H9 (cell line): Measurements from ENCODE around the gene ATP6V0B. TPM values are rescaled to one million over a fixed set of nuclear protein-coding genes. Genes with fewer than 3 reads are reported as not detected.
A peak's percentile ranks its signal among the peaks of the same experiment; 100 is the strongest.

ENCODE experiments used
- DNase-seq: peaks from one replicate; pipeline ENCODE4 v3.0.0-alpha.2; 2017
- H2AFZ ChIP-seq: one replicate; pipeline ENCODE4 v1.6.1; 2013; ENCODE audit warnings: mild to moderate bottlenecking, low read length, control low read depth, moderate library complexity
- H2AK5ac ChIP-seq: 2 replicates; pipeline ENCODE4 v1.6.1; 2013; ENCODE audit warnings: low read length, control low read depth, mixed read lengths; ENCODE audit not compliant: insufficient read length
- H2BK120ac ChIP-seq: one replicate; pipeline ENCODE4 v1.6.1; 2013; ENCODE audit warnings: low read depth, mild to moderate bottlenecking, low read length, control low read depth, inconsistent platforms; ENCODE audit not compliant: poor library complexity, severe bottlenecking
- H2BK12ac ChIP-seq: 2 replicates; pipeline ENCODE4 v1.6.1; 2013; ENCODE audit warnings: low read length, control low read depth, mixed read lengths, low read depth; ENCODE audit not compliant: insufficient read length
- H2BK15ac ChIP-seq: 2 replicates; pipeline ENCODE4 v1.6.1; 2013; ENCODE audit warnings: low read depth, low read length, control low read depth
- H2BK20ac ChIP-seq: one replicate; pipeline ENCODE4 v1.6.1; 2013; ENCODE audit warnings: low read depth, mild to moderate bottlenecking, low read length, control low read depth, inconsistent platforms; ENCODE audit not compliant: poor library complexity, severe bottlenecking
- H2BK5ac ChIP-seq: 2 replicates; pipeline ENCODE4 v1.6.1; 2013; ENCODE audit warnings: low read length, control low read depth, mixed read lengths; ENCODE audit not compliant: insufficient read length
- H3K14ac ChIP-seq: 2 replicates; pipeline ENCODE4 v1.6.1; 2013; ENCODE audit warnings: low read length, control low read depth; ENCODE audit not compliant: insufficient read depth
- H3K18ac ChIP-seq: 2 replicates; pipeline ENCODE4 v1.6.1; 2013; ENCODE audit warnings: low read depth, mild to moderate bottlenecking, mixed read lengths, low read length, control low read depth; ENCODE audit not compliant: insufficient read length
- H3K23ac ChIP-seq: 2 replicates; pipeline ENCODE4 v1.6.1; 2013; ENCODE audit warnings: low read length, control low read depth, mixed read lengths, low read depth; ENCODE audit not compliant: insufficient read length
- H3K23me2 ChIP-seq: 2 replicates; pipeline ENCODE4 v1.6.1; 2013; ENCODE audit warnings: low read depth, mild to moderate bottlenecking, mixed read lengths, low read length, control low read depth; ENCODE audit not compliant: insufficient read length, poor library complexity, severe bottlenecking
- H3K27ac ChIP-seq: 2 replicates; pipeline ENCODE4 v1.5.1; 2013; ENCODE audit warnings: low read length, control low read depth, mixed read lengths, low read depth; ENCODE audit not compliant: insufficient read length
- H3K27me3 ChIP-seq: 2 replicates; pipeline ENCODE4 v1.6.1; 2013; ENCODE audit warnings: low read length, control low read depth, inconsistent platforms; ENCODE audit not compliant: insufficient read depth
- H3K4ac ChIP-seq: 2 replicates; pipeline ENCODE4 v1.6.1; 2013; ENCODE audit warnings: low read depth, mild to moderate bottlenecking, control low read depth, inconsistent platforms, low read length, moderate library complexity
- H3K4me1 ChIP-seq: 2 replicates; pipeline ENCODE4 v1.6.1; 2013; ENCODE audit warnings: low read length, control low read depth, inconsistent platforms; ENCODE audit not compliant: insufficient read depth
- H3K4me2 ChIP-seq: 2 replicates; pipeline ENCODE4 v1.6.1; 2013; ENCODE audit warnings: low read length, control low read depth, mixed read lengths; ENCODE audit not compliant: insufficient read length, insufficient read depth
- H3K56ac ChIP-seq: 2 replicates; pipeline ENCODE4 v1.6.1; 2013; ENCODE audit warnings: low read depth, mild to moderate bottlenecking, mixed read lengths, low read length, control low read depth; ENCODE audit not compliant: insufficient read length
- H3K79me1 ChIP-seq: 2 replicates; pipeline ENCODE4 v1.6.1; 2013; ENCODE audit warnings: low read depth, mild to moderate bottlenecking, moderate library complexity, low read length, control low read depth, inconsistent platforms; ENCODE audit not compliant: insufficient read depth, poor library complexity, severe bottlenecking
- H3K79me2 ChIP-seq: 2 replicates; pipeline ENCODE4 v1.6.1; 2013; ENCODE audit warnings: low read length, control low read depth, inconsistent platforms; ENCODE audit not compliant: insufficient read depth
- H3K9ac ChIP-seq: 2 replicates; pipeline ENCODE4 v1.6.1; 2013; ENCODE audit warnings: low read length, control low read depth, mixed read lengths; ENCODE audit not compliant: insufficient read length; ENCODE audit errors: extremely low read depth
- H3K9me3 ChIP-seq: one replicate; pipeline ENCODE4 v1.6.1; 2013; ENCODE audit warnings: low read depth, low read length, inconsistent platforms; ENCODE audit not compliant: control insufficient read depth
- H3T11ph ChIP-seq: one replicate; pipeline ENCODE4 v1.6.1; 2013; ENCODE audit warnings: mild to moderate bottlenecking, low read length, control low read depth, inconsistent platforms
- H4K20me1 ChIP-seq: one replicate; pipeline ENCODE4 v1.6.1; 2013; ENCODE audit not compliant: control insufficient read depth, insufficient read length, insufficient read depth
- H4K5ac ChIP-seq: 2 replicates; pipeline ENCODE4 v1.6.1; 2013; ENCODE audit warnings: low read depth, mild to moderate bottlenecking, mixed read lengths, low read length, control low read depth; ENCODE audit not compliant: insufficient read length
- H4K8ac ChIP-seq: replicated peaks from 2 replicates; pipeline ENCODE4 v1.6.1; 2013; ENCODE audit warnings: low read length, control low read depth, mixed read lengths, low read depth; ENCODE audit not compliant: insufficient read length
- H4K91ac ChIP-seq: 2 replicates; pipeline ENCODE4 v1.6.1; 2013; ENCODE audit warnings: low read depth, mild to moderate bottlenecking, moderate library complexity, mixed read lengths, low read length, control low read depth; ENCODE audit not compliant: insufficient read length
- H3K27ac Mint-ChIP-seq, 3 experiments: 2 replicates in 2 of 3; 3 replicates in 1 of 3; pipeline ENCODE4 v1.8.0; 2020 to 2021; ENCODE audit warnings: mixed read lengths in 3 of 3, mild to moderate bottlenecking in 1 of 3, moderate library complexity in 1 of 3
- H3K27me3 Mint-ChIP-seq: 2 replicates; pipeline ENCODE4 v1.8.0; 2021; ENCODE audit warnings: low read depth, mild to moderate bottlenecking, moderate library complexity, mixed read lengths
- H3K36me3 Mint-ChIP-seq, 3 experiments: 2 replicates in 2 of 3; 3 replicates in 1 of 3; pipeline ENCODE4 v1.8.0; 2020 to 2021; ENCODE audit warnings: low read depth in 3 of 3, mixed read lengths in 3 of 3; ENCODE audit not compliant: insufficient read depth in 1 of 3
- H3K4me1 Mint-ChIP-seq, 2 experiments: 2 replicates each; pipeline ENCODE4 v1.8.0; 2020; ENCODE audit warnings: mixed read lengths in 2 of 2
- H3K4me3 Mint-ChIP-seq, 2 experiments: 2 replicates in 1 of 2; 3 replicates in 1 of 2; pipeline ENCODE4 v1.8.0; 2020 to 2021; ENCODE audit warnings: mild to moderate bottlenecking in 2 of 2, mixed read lengths in 2 of 2, moderate library complexity in 1 of 2
- H3K9me3 Mint-ChIP-seq, 2 experiments: 2 replicates in 1 of 2; 3 replicates in 1 of 2; pipeline ENCODE4 v1.8.0; 2020; ENCODE audit warnings: mild to moderate bottlenecking in 2 of 2, mixed read lengths in 2 of 2, moderate library complexity in 1 of 2
- WGBS: extraction: QIAGEN DNeasy Blood & Tissue Kit; methylation state at CpG from one replicate; pipeline ENCODE4 v1.1.7; 2013; ENCODE audit warnings: missing lambda C conversion rate, low lambda C conversion rate, mixed read lengths; ENCODE audit not compliant: insufficient read length; ENCODE audit errors: extremely low coverage; 5-methylcytosine and 5-hydroxymethylcytosine counted together
- total RNA-seq: library from RNA; stranded (reverse); gene quantifications from 2 replicates; pipeline ENCODE4 v1.2.1, GENCODE V29; 2021
- TF ChIP-seq, protein P1 (sequence below): fragments of 200-600 bp; sonication (generic); conservative IDR thresholded peaks from 3 replicates; pipeline ENCODE4 v1.8.0; 2021; ENCODE audit warnings: antibody characterized with exemption, mild to moderate bottlenecking

Gene ATP6V0B
- total RNA-seq, 1 experiment from 2014 or later, result 131 TPM

GRCh38 chr1:43938383-43938782 is 36.4 kb upstream of the ATP6V0B start:
- H3K27me3 Mint-ChIP-seq, result no peaks in the 10 kb centered on the region; the same call in none of the 2 replicates
- no peak for DNase-seq
- no peak overlapping the region; a peak in 1 of 7 replicates for H3K27ac Mint-ChIP-seq
- Histone ChIP-seq H3K79me1 (no peaks in the 10 kb centered on the region), H3K4ac (no peak overlapping the region), H3K27ac (no peak overlapping the region), H3K4me1 (peaks cover 8% of the 10 kb centered on the region; the same call in 1 of the 2 replicates), H4K5ac (no peak overlapping the region), H3K4me2 (no peak overlapping the region), H4K91ac (no peak overlapping the region), H4K8ac (no peak overlapping the region), H3K9me3 (no peaks in the 10 kb centered on the region), H2BK20ac (no peak overlapping the region), H3K14ac (no peak overlapping the region), H3K56ac (no peak overlapping the region), H4K20me1 (no peaks in the 10 kb centered on the region), H2BK15ac (no peak overlapping the region), H2BK5ac (no peak overlapping the region), H3K18ac (no peak overlapping the region), H3K79me2 (no peaks in the 10 kb centered on the region), H3K23me2 (peaks cover 15% of the 10 kb centered on the region), H2BK120ac (no peak overlapping the region), H2AK5ac (no peak overlapping the region), H3K27me3 (no peaks in the 10 kb centered on the region), H3K9ac (no peak overlapping the region), H3K23ac (no peak overlapping the region), H2BK12ac (no peak overlapping the region), H2AFZ (no peak overlapping the region), H3T11ph (no peak overlapping the region)
- WGBS, result no CpG with 5 or more reads among the region's 10 CpGs
- no peaks in the 10 kb centered on the region for H3K9me3 Mint-ChIP-seq
- H3K4me1 Mint-ChIP-seq, result peaks cover 47 to 48% of the 10 kb centered on the region in 2 experiments
- peak overlapping the region in 1 of 2 experiments; percentile 17; a peak in 1 of 5 replicates for H3K4me3 Mint-ChIP-seq
- peaks cover 0 to 6% (median 0%) of the 10 kb centered on the region in 3 experiments; a peak in 2 of 7 replicates for H3K36me3 Mint-ChIP-seq
- TF ChIP-seq, protein P1, sequence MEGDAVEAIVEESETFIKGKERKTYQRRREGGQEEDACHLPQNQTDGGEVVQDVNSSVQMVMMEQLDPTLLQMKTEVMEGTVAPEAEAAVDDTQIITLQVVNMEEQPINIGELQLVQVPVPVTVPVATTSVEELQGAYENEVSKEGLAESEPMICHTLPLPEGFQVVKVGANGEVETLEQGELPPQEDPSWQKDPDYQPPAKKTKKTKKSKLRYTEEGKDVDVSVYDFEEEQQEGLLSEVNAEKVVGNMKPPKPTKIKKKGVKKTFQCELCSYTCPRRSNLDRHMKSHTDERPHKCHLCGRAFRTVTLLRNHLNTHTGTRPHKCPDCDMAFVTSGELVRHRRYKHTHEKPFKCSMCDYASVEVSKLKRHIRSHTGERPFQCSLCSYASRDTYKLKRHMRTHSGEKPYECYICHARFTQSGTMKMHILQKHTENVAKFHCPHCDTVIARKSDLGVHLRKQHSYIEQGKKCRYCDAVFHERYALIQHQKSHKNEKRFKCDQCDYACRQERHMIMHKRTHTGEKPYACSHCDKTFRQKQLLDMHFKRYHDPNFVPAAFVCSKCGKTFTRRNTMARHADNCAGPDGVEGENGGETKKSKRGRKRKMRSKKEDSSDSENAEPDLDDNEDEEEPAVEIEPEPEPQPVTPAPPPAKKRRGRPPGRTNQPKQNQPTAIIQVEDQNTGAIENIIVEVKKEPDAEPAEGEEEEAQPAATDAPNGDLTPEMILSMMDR, result no peak
